LoVo (cell line): Measurements from ENCODE around the gene STX5.
"Not testable (repeated sequence)": the region's sequence is repeated elsewhere in the genome, so short reads cannot be mapped to it uniquely, and the experiment has no call there.

Source experiments
- DNase-seq: peaks from one replicate; pipeline ENCODE4 v3.0.0-alpha.2; 2016; ENCODE audit warnings: low spot score

The STX5 gene

GRCh38 chr11:62786318-62787004 lies 45.4 kb downstream of the STX5 start:
- DNase-seq = peak; percentile 90

GRCh38 chr11:62782753-62783152 lies 49.1 kb downstream of the STX5 start:
- DNase-seq = no peak

- DNase-seq = no peak
These were observed 53.4 kb downstream of the STX5 start for GRCh38 chr11:62778441-62778840.

GRCh38 chr11:62777389-62777788 lies 54.5 kb downstream of the STX5 start:
- no peak for DNase-seq

GRCh38 chr11:62775646-62776045 lies 56.2 kb downstream of the STX5 start:
- no peak for DNase-seq

- no peak for DNase-seq
These were observed 57.4 kb downstream of the STX5 start for GRCh38 chr11:62774407-62774806.

GRCh38 chr11:62771144-62772021 lies 60.5 kb downstream of the STX5 start, which contains the start of gene TAF6L:
TAF6L (plus strand) TSS chr11:62771396; CDS start chr11:62775784, 4,388 bp downstream.
- DNase-seq = peak; percentile 95

- no peak for DNase-seq
These were observed 61.1 kb downstream of the STX5 start for GRCh38 chr11:62770778-62771143.

GRCh38 chr11:62760867-62761227 lies 71.0 kb downstream of the STX5 start:
- DNase-seq = not testable (repeated sequence)

GRCh38 chr11:62757846-62758788 lies 73.7 kb downstream of the STX5 start:
- DNase-seq = no peak
